KOPT-K1 (cell line): ENCODE results near the gene MAD1L1.

Experiments
- H3K27ac ChIP-seq: fragments of 200-600 bp; sonication (generic); 2 replicates; pipeline ENCODE4 v1.5.1; 2016; ENCODE audit warnings: antibody characterized with exemption, mild to moderate bottlenecking, low read depth, low read length; ENCODE audit not compliant: poor library complexity, severe bottlenecking
- H3K36me3 ChIP-seq: fragments of 200-600 bp; sonication (generic); 2 replicates; pipeline ENCODE4 v1.5.1; 2017; ENCODE audit warnings: antibody characterized with exemption, mild to moderate bottlenecking, low read length, moderate library complexity; ENCODE audit not compliant: insufficient read depth
- H3K9me3 ChIP-seq: fragments of 200-600 bp; sonication (generic); 2 replicates; pipeline ENCODE4 v1.5.1; 2017; ENCODE audit warnings: antibody characterized with exemption, low read length, mild to moderate bottlenecking; ENCODE audit not compliant: insufficient read depth, poor library complexity, severe bottlenecking

MAD1L1 gene

DNA sequence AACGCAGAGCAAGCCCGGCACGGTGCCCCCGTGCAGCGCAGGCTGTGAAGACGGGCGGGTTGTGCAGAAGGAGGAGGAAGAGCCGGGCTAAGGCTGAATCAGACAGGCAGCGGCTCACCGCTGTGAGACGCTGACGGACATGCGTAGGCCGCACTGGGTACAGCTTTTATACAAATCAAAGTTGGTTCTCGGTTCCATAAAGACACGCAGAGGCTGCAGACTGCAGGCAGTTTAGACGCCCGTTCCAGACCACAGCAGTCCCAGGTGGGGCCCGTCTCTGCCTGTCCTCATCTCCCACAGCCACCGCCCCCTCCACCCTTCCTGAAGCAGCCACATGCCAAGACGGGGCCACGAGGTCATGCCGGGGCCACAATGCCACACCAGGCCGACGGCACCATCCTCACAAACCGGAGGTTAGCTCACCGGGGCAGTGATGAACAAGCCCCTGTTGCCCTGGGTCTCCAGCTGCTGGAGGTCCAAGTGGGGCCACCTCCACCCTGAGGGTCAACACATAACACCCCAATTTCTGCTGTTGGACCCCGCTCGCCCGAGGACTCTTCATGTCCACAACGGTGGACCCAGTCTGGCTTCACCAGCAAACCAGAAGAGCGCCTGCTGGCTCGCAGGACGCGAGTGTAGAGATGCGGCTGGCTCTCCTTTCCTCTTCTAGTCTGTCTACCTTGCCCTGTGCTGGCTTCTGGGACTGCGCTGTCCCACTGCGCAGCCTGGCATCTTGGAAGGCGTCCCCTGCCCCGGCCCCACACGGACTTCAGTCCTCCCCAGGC lies 335.5 kb downstream of the MAD1L1 start:
- Histone ChIP-seq H3K9me3 (no peaks in the 10 kb centered on the region), H3K27ac (no peak overlapping the region), H3K36me3 (peaks cover 59% of the 10 kb centered on the region; the same call in 1 of the 2 replicates)

DNA sequence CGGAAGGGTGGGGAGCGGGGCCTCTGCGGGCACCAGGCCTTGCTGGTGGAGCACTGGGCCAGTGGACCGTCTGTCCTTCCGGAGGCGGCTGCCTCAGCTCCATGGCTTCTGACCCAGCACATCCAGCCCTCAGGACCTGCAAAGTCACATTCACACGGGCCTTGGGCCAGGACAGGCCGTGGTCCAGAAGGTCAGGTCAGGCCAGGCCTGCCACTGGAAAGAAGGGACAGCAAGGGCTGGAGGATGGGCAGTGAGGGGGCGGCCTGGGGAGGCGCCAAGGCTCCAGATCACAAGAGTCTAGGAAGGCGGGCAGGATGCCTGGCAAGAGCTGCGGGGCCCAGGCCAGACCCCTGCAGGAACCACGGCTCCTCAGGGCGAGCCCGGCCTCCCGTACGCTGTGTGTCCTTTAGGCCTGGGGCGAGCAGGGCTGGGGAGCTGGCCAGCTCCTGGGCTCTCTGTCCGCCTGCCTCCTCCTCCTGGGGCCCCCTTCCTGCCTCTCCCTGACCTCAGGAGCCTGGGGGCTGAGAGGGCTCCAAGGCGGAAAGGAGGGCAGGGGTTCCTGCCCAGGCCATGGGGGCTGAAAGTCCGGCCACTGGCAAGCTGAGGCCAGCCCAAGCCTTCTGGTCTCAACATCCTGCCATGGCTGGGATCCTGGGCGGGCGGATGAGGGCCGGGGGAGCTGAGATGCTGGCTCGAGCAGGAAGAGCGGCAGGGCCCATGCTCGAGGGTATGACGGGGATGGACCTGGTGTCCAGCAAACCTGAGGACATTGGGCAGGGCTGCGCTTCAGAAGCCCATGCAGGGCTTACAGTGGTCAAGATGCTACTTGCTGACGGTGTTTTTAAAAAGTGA lies 336.9 kb downstream of the MAD1L1 start:
- Histone ChIP-seq H3K27ac (no peak overlapping the region), H3K9me3 (no peaks in the 10 kb centered on the region), H3K36me3 (peaks cover 63% of the 10 kb centered on the region; the same call in 1 of the 2 replicates)

DNA sequence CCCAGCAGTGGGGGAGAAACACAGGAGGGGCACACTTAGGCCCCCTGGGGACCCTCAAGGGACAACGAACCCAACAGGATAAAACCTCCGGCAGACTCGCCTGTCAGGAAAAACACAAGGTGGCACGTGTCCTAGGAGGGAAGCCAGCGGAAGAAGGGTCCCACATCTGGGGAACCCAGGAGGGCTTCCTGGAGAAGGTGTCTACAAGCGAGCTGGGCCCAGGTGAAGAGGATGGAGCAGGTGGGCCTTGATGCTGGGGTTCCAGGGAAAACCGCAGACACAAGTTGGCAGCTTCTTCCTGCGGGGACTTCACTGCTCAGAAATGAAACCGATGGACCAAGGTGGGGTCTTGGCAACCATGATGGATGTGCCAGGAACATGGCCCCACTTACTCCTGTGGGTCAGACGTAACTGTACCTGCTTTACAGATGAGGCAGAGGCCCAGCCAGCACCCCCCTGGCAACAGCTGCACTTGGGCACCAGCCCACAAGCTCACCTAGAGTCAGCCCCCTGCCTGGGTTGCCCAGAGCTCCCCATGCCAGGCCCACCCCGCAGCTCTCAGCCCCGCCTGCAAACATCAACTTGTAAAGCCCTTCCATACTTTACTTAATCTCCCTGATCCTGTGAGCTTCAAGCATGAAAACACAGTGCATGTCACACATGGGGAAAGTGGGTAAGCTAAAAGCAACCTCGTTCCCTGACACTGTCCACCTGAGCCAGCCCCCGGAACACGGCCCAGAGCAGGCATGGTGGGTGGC lies 337.7 kb downstream of the MAD1L1 start:
- no peaks in the 10 kb centered on the region for H3K9me3 ChIP-seq
- no peak overlapping the region for H3K27ac ChIP-seq
- H3K36me3 ChIP-seq: peaks cover 60% of the 10 kb centered on the region; the same call in 1 of the 2 replicates

DNA sequence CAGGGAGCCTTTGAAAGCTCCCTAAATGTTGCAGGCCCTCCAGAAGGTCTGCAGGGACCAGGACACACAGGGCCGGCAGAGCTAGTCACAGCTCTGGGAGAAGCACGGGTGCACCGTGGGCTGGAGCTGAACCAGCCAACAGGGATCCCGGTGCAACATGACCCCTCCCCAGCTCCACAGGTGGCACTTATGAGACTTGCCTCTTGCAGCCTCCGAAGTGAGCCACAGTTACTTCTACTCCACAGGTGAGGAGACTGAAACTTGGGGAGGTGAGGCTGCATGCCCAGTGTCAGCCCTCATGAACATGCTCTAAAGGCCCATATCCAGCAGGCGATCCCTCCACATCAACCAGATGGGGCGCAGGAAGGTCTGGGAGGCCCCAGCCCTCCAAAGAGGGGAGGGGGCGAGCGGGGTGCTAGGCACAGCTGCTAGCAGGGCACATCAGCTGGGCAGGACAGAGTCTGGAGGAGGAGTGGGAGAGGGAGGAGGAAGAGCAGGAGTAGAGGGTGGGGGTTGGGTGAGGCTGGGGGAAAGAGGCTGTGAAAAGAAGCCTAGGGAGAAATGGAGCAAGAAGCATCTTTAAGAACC lies 338.3 kb downstream of the MAD1L1 start:
- H3K27ac ChIP-seq: no peak overlapping the region
- peaks cover 60% of the 10 kb centered on the region; the same call in 1 of the 2 replicates for H3K36me3 ChIP-seq
- no peaks in the 10 kb centered on the region for H3K9me3 ChIP-seq

DNA sequence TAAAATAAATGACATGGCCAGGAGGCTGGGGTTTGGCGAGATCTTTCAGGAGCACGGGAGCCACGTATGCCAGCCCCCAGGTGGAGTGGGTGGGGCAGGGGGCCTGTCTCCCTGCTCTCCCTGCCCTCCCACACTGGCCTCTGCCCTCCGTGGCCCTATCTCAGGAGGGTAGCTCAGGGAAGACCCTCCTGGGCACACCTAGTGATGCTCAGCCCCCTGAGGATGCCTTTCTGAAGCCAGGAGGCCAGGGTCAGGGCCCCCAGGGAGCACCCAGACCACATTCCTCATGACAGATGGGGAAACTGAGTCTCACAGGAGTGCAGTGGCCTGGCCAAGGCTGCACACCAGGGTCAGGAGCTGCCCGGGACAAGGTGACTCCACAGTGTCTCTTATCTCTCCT lies 339.3 kb downstream of the MAD1L1 start:
- Histone ChIP-seq H3K9me3 (peaks cover 5% of the 10 kb centered on the region), H3K36me3 (peaks cover 66% of the 10 kb centered on the region; the same call in 1 of the 2 replicates), H3K27ac (no peak overlapping the region)

DNA sequence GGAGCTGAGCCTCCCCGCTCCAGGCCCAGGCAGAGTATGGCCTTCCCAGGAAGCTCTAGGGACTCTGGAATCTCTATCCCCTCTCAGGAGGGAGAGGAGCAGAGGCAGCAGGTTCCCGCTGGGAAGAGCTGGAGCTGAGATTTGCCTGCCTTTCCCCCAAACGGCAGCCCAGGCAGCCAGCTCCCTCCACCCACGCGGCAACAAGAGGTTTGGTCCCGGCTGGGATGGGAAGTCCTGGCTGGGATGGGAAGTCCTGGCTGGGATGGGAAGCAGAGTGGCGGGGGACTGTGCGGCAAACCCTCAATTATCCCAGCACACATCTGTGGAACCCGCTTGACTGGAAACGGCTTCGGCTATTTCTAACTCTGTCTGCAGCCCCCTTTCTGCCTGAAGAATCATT lies 339.7 kb downstream of the MAD1L1 start:
- H3K9me3 ChIP-seq: peaks cover 9% of the 10 kb centered on the region
- peaks cover 66% of the 10 kb centered on the region; the same call in 1 of the 2 replicates for H3K36me3 ChIP-seq

DNA sequence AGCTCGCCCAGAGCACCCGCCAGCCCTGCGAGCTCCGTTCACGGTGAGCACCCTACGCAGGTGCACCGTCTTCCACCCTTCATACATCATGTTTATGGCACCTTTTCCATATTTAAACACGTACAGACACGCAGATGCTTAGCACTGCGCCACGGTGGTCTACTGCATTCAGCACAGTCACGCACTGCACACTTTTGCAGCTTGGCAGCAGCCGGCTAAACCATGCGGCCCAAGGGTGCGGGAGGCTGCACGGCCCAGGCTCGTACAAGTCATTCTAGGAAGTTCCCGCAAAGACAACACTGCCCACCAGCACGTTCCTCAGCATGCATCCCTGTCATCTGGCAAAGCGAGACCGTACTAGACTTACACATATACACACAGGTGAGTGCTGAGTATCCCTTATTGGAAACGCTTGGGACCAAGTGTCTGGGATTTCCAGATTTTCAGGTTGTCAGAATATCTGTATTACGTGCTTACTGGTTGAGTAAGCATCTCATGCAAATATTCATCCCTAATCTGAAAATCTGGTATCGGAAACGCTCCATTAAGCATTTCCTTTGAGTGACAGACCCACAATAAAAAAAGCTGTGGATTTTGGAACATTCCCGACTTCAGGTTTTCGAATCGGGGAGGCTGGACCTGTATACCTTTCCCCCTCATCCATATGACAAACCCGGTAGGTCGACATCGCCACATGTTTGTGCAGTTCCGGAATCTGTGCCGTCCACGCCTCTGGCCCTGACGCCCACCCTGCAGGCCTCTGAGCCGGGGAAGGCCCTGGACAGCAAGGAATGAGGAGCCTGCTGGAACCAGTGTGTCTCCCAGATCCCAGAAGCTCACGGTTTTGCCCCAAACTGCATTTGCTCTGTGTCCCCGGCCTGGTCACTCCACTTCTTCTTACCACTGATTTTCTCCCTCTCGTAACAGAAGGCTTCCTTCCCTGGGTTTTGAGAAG lies 340.5 kb downstream of the MAD1L1 start:
- H3K27ac ChIP-seq: no peak overlapping the region
- H3K9me3 ChIP-seq: peaks cover 16% of the 10 kb centered on the region
- H3K36me3 ChIP-seq: peaks cover 66% of the 10 kb centered on the region; the same call in 1 of the 2 replicates

More for the DNA sequence above, 339.7 kb downstream of the MAD1L1 start:
- H3K27ac ChIP-seq: no peak overlapping the region

DNA sequence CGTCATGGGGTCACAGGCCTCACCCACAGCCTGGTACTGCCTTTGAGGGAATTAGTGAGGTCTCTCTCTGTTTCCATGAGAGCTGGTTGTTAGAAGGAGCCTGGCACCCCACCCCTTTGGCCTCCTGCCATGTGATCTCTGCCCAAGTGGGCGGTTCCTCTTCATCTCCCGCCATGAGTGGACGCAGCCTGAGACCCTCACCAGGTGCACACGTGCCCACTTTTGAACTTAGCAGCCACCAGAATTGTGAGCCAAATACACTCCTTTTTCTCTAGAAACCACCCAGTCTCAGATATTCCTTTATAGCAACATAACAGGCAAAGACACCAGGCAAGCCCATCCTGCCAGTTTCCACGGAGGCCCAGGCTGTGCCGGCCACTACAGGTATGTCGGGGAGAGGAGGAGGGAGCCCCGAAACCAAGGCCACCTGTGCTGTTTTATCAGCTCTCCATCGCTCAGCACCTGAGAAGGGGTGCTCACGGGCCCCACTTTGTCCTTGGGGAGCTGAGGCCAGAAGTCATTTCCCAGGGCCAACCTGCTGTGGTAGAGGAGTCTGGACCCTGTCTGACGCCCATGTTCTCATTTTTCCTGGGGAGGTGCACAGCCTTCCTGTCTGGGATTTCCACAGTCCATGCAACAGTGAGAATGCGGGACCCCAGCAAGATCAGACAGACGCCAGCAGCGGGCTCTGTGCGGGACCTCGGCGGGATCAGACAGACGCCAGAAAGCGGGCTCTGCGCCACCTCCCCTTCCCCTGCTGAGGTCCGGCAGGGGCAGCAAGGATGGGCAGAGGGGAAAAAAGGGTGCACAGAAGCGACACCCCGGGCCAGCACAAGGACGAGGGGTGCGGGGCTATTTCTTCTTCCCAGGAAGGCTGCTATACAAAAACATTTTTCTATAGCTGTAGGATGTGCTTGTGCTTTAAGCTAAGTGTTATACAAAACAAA lies 342.2 kb downstream of the MAD1L1 start:
- H3K36me3 ChIP-seq: peaks cover 55% of the 10 kb centered on the region; the same call in 1 of the 2 replicates
- H3K27ac ChIP-seq: no peak overlapping the region

DNA sequence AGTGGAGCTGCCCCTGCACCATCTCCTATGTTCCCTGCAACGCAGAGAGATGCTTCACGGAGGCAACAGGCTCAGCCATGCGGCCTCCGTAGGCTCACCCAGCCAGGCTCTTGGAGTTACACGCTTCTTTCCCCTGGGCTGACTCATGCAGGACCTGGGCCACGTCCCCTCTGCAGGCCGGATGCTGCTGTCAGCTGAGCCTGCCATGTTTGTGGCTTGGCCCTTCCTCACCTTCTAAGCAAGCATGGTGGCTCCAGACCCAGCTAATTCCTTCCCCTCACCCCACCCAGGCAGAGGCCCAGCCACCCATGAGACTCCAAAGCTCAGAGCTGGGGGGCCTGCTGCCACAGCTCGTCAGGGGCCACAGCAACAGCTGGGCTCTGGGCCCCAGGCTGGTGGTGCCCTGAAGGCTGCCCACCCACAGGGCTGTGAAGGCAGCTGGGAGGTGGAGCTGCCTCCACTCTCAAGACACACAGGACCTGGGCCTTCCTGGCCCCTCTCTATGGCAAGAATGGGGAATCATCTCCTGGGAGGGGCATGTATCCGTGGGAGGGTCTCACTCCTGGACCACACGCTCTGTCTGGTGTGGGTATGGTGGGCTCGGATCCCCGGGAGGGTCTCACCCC lies 343.1 kb downstream of the MAD1L1 start:
- H3K9me3 ChIP-seq: peaks cover 19% of the 10 kb centered on the region
- H3K27ac ChIP-seq: no peak overlapping the region
- peaks cover 46% of the 10 kb centered on the region; the same call in 1 of the 2 replicates for H3K36me3 ChIP-seq

More for the DNA sequence above, 342.2 kb downstream of the MAD1L1 start:
- peaks cover 19% of the 10 kb centered on the region for H3K9me3 ChIP-seq

DNA sequence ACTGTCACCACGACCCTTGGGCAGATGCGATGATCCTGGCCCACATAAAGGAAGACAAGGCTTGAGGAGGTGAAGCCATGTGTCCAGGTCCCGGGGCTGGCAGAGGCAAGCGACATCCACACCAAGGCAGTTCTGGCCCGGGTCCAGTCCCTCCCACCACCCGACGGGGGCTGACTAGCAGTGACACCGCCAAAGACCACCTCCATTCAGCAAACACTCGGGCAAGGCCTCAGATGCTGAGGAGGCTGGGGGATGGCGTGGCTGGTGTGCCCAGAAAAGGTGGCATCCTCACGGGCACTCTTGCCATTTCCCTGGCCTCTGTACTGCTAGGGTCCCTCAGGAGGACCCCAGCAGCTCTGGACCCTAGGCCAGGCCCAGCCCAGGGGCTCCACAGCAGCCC lies 343.7 kb downstream of the MAD1L1 start:
- Histone ChIP-seq H3K36me3 (peaks cover 41% of the 10 kb centered on the region; the same call in 1 of the 2 replicates), H3K9me3 (peaks cover 19% of the 10 kb centered on the region), H3K27ac (no peak overlapping the region)

DNA sequence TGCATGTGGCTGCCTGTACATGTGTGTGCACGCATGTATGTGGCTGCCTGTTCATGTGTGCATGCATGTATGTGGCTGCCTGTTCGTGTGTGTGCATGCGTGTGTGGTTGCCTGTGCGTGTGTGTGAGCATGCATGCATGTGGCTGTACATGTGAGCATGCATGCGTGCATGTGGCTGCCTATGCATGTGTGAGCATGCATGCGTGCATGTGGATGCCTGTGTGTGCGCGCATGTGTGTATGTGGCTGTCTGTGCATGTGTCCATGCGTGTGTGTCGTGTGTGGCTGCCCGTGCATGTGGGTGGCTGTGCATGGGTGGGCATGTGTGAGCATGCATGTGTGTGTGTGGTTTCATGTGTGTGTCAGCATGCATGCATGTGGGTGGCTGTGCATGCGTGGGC lies 344.3 kb downstream of the MAD1L1 start:
- Histone ChIP-seq H3K27ac (no peak overlapping the region), H3K36me3 (peaks cover 36% of the 10 kb centered on the region; the same call in 1 of the 2 replicates)

DNA sequence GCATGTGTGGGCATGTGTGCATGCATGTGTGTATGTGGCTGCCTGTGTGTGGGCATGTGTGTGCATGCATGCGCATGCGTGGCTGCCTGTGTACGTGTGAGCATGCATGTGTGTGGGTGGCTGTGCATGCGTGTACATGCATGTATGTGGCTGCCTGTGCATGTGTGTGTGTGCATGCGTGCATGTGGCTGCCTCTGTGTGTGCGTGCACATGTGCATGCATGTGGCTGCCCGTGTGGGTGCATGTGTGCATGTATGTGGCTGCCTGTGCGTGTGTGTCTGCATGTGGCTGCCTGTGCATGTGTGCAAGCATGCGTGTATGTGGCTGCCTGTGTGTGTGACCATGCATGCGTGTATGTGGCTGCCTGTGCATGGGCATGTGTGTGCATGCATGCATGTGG lies 345.5 kb downstream of the MAD1L1 start:
- H3K36me3 ChIP-seq: peaks cover 29% of the 10 kb centered on the region; the same call in 1 of the 2 replicates
- H3K9me3 ChIP-seq: peaks cover 19% of the 10 kb centered on the region
- H3K27ac ChIP-seq: no peak overlapping the region

More for the DNA sequence above, 344.3 kb downstream of the MAD1L1 start:
- peaks cover 19% of the 10 kb centered on the region for H3K9me3 ChIP-seq
